A673 (cell line): Measurements from ENCODE around the gene CTXND1.

ENCODE experiments used
- CTCF ChIP-seq: fragments of 300-800, 200-600 bp; sonication (generic); conservative IDR thresholded peaks from 2 replicates; pipeline ENCODE4 v1.5.1; 2017; ENCODE audit warnings: low read depth, mild to moderate bottlenecking, antibody characterized with exemption, low read length, moderate library complexity, mixed read lengths
- EZH2 ChIP-seq: fragments of 200-600 bp; sonication (generic); IDR thresholded peaks from 2 replicates; pipeline ENCODE4 v1.6.1; 2017; ENCODE audit warnings: borderline replicate concordance, low read depth, mild to moderate bottlenecking, mixed read lengths, antibody characterized with exemption, low read length; ENCODE audit not compliant: poor library complexity, severe bottlenecking

GRCh38 chr15:80174017-80174746, 77.8 kb downstream of the CTXND1 start:
- TF ChIP-seq CTCF, result no peak
- no peak for TF ChIP-seq EZH2
